Right atrium auricular region (tissue), 2 donors: ENCODE results near the gene CRCP. TPM values are rescaled to one million over a fixed set of nuclear protein-coding genes. Genes with fewer than 3 reads are reported as not detected.

Experiments
- DNase-seq: peaks from one replicate; pipeline ENCODE4 v3.0.0-alpha.2; 2019; ENCODE audit warnings: low spot score
- H3K27ac ChIP-seq, 2 donors: fragments of 200-600 bp; sonication (generic); 1 replicate in 1 of 2; 2 replicates in 1 of 2; pipeline ENCODE4 v1.5.1; 2016 to 2019
- H3K27me3 ChIP-seq, 2 donors: fragments of 200-600 bp; sonication (generic); one replicate each; pipeline versions ENCODE4 v1.5.1 to v1.6.0; 2017 to 2019
- H3K36me3 ChIP-seq: fragments of 200-600 bp; sonication (generic); one replicate; pipeline ENCODE4 v1.5.1; 2016
- H3K4me1 ChIP-seq, 2 donors: fragments of 200-600 bp; sonication (generic); one replicate each; pipeline versions ENCODE4 v1.5.1 to v1.6.0; 2017 to 2019
- H3K4me3 ChIP-seq, 2 donors: fragments of 200-600 bp; sonication (generic); 1 replicate in 1 of 2; 2 replicates in 1 of 2; pipeline ENCODE4 v1.5.1; 2017 to 2019; ENCODE audit warnings: mild to moderate bottlenecking in 1 of 2, moderate library complexity in 1 of 2
- H3K9me3 ChIP-seq, 2 donors: fragments of 200-600 bp; sonication (generic); one replicate each; pipeline ENCODE4 v1.5.1; 2019
- CTCF ChIP-seq, 2 donors: fragments of 200-600 bp; sonication (generic); IDR thresholded peaks; one replicate each; pipeline ENCODE4 v1.5.1; 2019; ENCODE audit warnings: antibody characterized with exemption in 2 of 2
- total RNA-seq, 2 donors: library from RNA; depleted of rRNA; stranded (reverse); fragments of >200 nt; gene quantifications; one replicate each; pipeline ENCODE4 v1.1.0, GENCODE V29; 2016

The CRCP gene
- total RNA-seq, 2 donors from 2014 or later = 29.9 to 44.9 TPM

GRCh38 chr7:66088861-66089838, 25.5 kb upstream of the CRCP start:
- Histone ChIP-seq H3K4me1 (no peaks in the 10 kb centered on the region), H3K36me3 (no peaks in the 10 kb centered on the region), H3K4me3 (no peak overlapping the region), H3K27me3 (no peaks in the 10 kb centered on the region), H3K27ac (no peak overlapping the region), H3K9me3 (no peaks in the 10 kb centered on the region)
- no peak for TF ChIP-seq CTCF (IDR thresholded peaks at IDR 0.05)
- DNase-seq = no peak

GRCh38 chr7:66092654-66093053, 22.0 kb upstream of the CRCP start:
- Histone ChIP-seq H3K9me3 (no peaks in the 10 kb centered on the region), H3K4me3 (no peak overlapping the region), H3K27ac (no peak overlapping the region), H3K36me3 (no peaks in the 10 kb centered on the region), H3K4me1 (no peaks in the 10 kb centered on the region), H3K27me3 (no peaks in the 10 kb centered on the region)
- TF ChIP-seq CTCF (IDR thresholded peaks at IDR 0.05) = no peak
- DNase-seq = no peak

- H3K4me3 ChIP-seq = no peak overlapping the region
- no peaks in the 10 kb centered on the region for H3K36me3 ChIP-seq
- H3K4me1 ChIP-seq = no peaks in the 10 kb centered on the region
- no peaks in the 10 kb centered on the region for H3K27me3 ChIP-seq
- TF ChIP-seq CTCF (IDR thresholded peaks at IDR 0.05) = no peak
- DNase-seq = no peak
- H3K9me3 ChIP-seq = no peaks in the 10 kb centered on the region
- no peak overlapping the region for H3K27ac ChIP-seq
Observed at GRCh38 chr7:66095010-66095409, 19.6 kb upstream of the CRCP start.

GRCh38 chr7:66099232-66099550, 15.5 kb upstream of the CRCP start:
- no peak for DNase-seq
- no peak for TF ChIP-seq CTCF (IDR thresholded peaks at IDR 0.05)
- Histone ChIP-seq H3K27ac (peak overlapping the region; percentile 66 to 85), H3K36me3 (no peaks in the 10 kb centered on the region), H3K4me1 (no peaks in the 10 kb centered on the region), H3K9me3 (no peaks in the 10 kb centered on the region), H3K4me3 (peak overlapping the region in 1 of 2 donors; percentile 47), H3K27me3 (no peaks in the 10 kb centered on the region)

GRCh38 chr7:66099551-66100407, 14.9 kb upstream of the CRCP start:
- peak overlapping the region; percentile 66 to 85 for H3K27ac ChIP-seq
- H3K27me3 ChIP-seq = no peaks in the 10 kb centered on the region
- no peaks in the 10 kb centered on the region for H3K9me3 ChIP-seq
- H3K4me1 ChIP-seq = no peaks in the 10 kb centered on the region
- peak; percentile 76 for DNase-seq
- H3K4me3 ChIP-seq = peak overlapping the region; percentile 23 to 47
- H3K36me3 ChIP-seq = no peaks in the 10 kb centered on the region
- no peak for TF ChIP-seq CTCF (IDR thresholded peaks at IDR 0.05)
